Natural killer cell (primary cell): ENCODE data around the gene TTC9C. TPM values are rescaled to one million over a fixed set of nuclear protein-coding genes. Genes with fewer than 3 reads are reported as not detected.

Experiments used
- ATAC-seq, 3 donors: fragments of 150-1000 bp in 2 of 3; fragments of 200-7000 bp in 1 of 3; cut with Tn5 transposase; 1 replicate in 1 of 3; 2 replicates in 2 of 3; pipeline ENCODE4 v1.10.0; 2021; ENCODE audit warnings: mild to moderate bottlenecking in 2 of 3, moderate library complexity in 2 of 3
- DNase-seq, 2 donors: peaks; one replicate each; pipeline versions ENCODE4 v3.0.0 to v3.0.0-alpha.2; 2013 to 2021; ENCODE audit warnings: mixed read lengths in 1 of 2
- H3K27ac ChIP-seq: one replicate; pipeline ENCODE4 v1.5.1; 2013; ENCODE audit warnings: mild to moderate bottlenecking, low read length
- H3K27me3 ChIP-seq: one replicate; pipeline ENCODE4 v1.6.1; 2013; ENCODE audit warnings: low read length; ENCODE audit not compliant: control insufficient read depth, insufficient read depth
- H3K36me3 ChIP-seq: one replicate; pipeline ENCODE4 v1.6.1; 2013; ENCODE audit warnings: low read length; ENCODE audit not compliant: control insufficient read depth, insufficient read depth
- H3K4me1 ChIP-seq: one replicate; pipeline ENCODE4 v1.6.1; 2013; ENCODE audit warnings: low read length; ENCODE audit not compliant: control insufficient read depth, insufficient read depth
- H3K4me3 ChIP-seq: one replicate; pipeline ENCODE4 v1.5.1; 2013; ENCODE audit warnings: low read length
- H3K9me3 ChIP-seq: one replicate; pipeline ENCODE4 v1.6.1; 2013; ENCODE audit warnings: low read length; ENCODE audit not compliant: control insufficient read depth, insufficient read depth
- H3K27ac Mint-ChIP-seq, 2 donors: one replicate each; pipeline ENCODE4 v1.8.0; 2022; ENCODE audit warnings: mild to moderate bottlenecking in 2 of 2, mixed read lengths in 2 of 2, moderate library complexity in 1 of 2
- H3K27me3 Mint-ChIP-seq, 2 donors: one replicate each; pipeline ENCODE4 v1.8.0; 2022; ENCODE audit warnings: low read depth in 2 of 2, mixed read lengths in 2 of 2
- H3K36me3 Mint-ChIP-seq: one replicate; pipeline ENCODE4 v1.8.0; 2022; ENCODE audit warnings: mixed read lengths
- H3K4me1 Mint-ChIP-seq, 2 donors: one replicate each; pipeline ENCODE4 v1.8.0; 2022; ENCODE audit warnings: mixed read lengths in 2 of 2
- H3K4me3 Mint-ChIP-seq: one replicate; pipeline ENCODE4 v1.8.0; 2022; ENCODE audit warnings: mild to moderate bottlenecking, moderate library complexity, mixed read lengths
- H3K9me3 Mint-ChIP-seq, 2 donors: one replicate each; pipeline ENCODE4 v1.8.0; 2022; ENCODE audit warnings: mixed read lengths in 2 of 2
- WGBS: methylation state at CpG from one replicate; pipeline ENCODE4 v1.1.7; 2013; ENCODE audit warnings: missing lambda C conversion rate; ENCODE audit not compliant: insufficient coverage; 5-methylcytosine and 5-hydroxymethylcytosine counted together
- intact Hi-C: fragments of 100-400 bp; cut with micrococcal nuclease; formaldehyde crosslinking; loops from one replicate; pipeline ENCODE4 v1.14.2; 2022
- total RNA-seq, 4 donors: library from RNA; stranded (reverse); fragments of 120-200 nt in 1 of 4; gene quantifications; one replicate each; pipeline versions ENCODE4 v1.2.3 to v1.2.4, GENCODE V29; 2013 to 2022
- TF ChIP-seq, protein P1 (sequence below): fragments of 200-600 bp; IDR thresholded peaks from one replicate; pipeline ENCODE4 v1.8.0; 2022; ENCODE audit warnings: antibody characterized with exemption

The TTC9C gene
- total RNA-seq, 3 donors from 2014 or later (not counting 1 experiment from before 2014, with no cell fraction given) = 18.3 to 27.2 (median 23.2) TPM

- Histone ChIP-seq H3K36me3 (peaks cover 6% of the 10 kb centered on the region), H3K4me1 (peaks cover 19% of the 10 kb centered on the region), H3K9me3 (no peaks in the 10 kb centered on the region), H3K27ac (no peak overlapping the region), H3K27me3 (peaks cover 6% of the 10 kb centered on the region), H3K4me3 (no peak overlapping the region)
- peaks cover 0 to 2% of the 10 kb centered on the region in 2 donors for H3K27me3 Mint-ChIP-seq
- TF ChIP-seq, protein P1, sequence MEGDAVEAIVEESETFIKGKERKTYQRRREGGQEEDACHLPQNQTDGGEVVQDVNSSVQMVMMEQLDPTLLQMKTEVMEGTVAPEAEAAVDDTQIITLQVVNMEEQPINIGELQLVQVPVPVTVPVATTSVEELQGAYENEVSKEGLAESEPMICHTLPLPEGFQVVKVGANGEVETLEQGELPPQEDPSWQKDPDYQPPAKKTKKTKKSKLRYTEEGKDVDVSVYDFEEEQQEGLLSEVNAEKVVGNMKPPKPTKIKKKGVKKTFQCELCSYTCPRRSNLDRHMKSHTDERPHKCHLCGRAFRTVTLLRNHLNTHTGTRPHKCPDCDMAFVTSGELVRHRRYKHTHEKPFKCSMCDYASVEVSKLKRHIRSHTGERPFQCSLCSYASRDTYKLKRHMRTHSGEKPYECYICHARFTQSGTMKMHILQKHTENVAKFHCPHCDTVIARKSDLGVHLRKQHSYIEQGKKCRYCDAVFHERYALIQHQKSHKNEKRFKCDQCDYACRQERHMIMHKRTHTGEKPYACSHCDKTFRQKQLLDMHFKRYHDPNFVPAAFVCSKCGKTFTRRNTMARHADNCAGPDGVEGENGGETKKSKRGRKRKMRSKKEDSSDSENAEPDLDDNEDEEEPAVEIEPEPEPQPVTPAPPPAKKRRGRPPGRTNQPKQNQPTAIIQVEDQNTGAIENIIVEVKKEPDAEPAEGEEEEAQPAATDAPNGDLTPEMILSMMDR = no peak
- no peak for DNase-seq
- no peak overlapping the region for H3K27ac Mint-ChIP-seq
- H3K9me3 Mint-ChIP-seq = no peaks in the 10 kb centered on the region
- no peak overlapping the region for H3K4me3 Mint-ChIP-seq
- ATAC-seq = no peak
- H3K36me3 Mint-ChIP-seq = no peaks in the 10 kb centered on the region
- peaks cover 17 to 21% of the 10 kb centered on the region in 2 donors for H3K4me1 Mint-ChIP-seq
- intact Hi-C loops = no loop called here
- WGBS = 90% methylated on average over 6 of the region's 7 CpGs
Measured at GRCh38 chr11:62682518-62682917, 45.8 kb upstream of the TTC9C start.

DNA sequence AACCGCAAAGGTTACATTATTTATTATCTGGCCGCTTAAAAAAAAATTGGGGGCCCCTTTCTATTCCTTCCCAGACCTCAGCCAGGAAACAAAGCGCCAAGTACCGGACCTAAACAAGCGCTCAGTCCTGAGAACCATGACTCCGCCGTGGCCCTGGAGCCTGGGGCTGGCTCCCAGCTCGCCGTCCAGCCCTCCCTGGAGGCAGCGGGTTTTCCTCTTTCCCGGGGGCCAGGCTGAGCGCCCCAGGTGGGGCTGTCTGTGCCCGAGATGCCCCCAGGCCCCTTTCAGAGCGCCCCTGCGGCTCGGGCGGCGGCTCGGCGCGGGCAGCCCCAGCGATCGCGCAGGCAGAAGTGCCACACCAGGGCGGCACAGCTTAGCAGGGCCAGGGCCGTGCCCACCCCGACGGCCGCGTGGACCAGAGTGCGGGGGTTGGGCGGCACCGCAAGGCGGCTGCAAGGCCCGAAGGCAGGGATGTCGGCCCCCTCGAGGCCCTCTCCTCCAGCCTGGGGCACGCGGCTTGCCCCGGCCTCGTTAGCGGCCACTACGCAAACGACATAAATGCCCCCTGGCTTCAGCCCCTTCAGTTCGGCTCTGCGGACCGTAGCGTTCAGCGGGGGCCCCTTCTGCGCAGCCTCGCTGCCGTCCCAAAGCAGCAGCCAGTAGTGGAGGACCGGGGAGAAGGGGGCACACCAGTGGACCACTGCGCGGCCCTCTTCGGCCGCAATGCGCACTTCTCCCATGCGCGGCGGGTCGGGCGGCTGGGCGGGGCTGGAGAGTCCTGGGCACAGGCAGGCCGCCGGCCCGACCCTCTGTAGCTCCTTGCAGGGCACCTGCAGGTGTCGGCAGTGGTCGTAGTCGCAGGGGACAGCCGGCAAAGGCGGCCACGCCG lies 40.5 kb upstream of the TTC9C start:
- ATAC-seq (no peak), DNase-seq (no peak)
- no peaks in the 10 kb centered on the region for H3K4me1 Mint-ChIP-seq
- H3K27ac ChIP-seq = no peak overlapping the region
- no peaks in the 10 kb centered on the region for H3K4me1 ChIP-seq
- H3K27me3 ChIP-seq = peaks cover 6% of the 10 kb centered on the region
- H3K27me3 Mint-ChIP-seq = peaks cover 0 to 9% of the 10 kb centered on the region in 2 donors
- WGBS = 43% methylated on average over 74 of the region's 74 CpGs
- no peaks in the 10 kb centered on the region for H3K9me3 Mint-ChIP-seq
- H3K4me3 ChIP-seq = no peak overlapping the region
- H3K36me3 ChIP-seq = peaks cover 16% of the 10 kb centered on the region
- TF ChIP-seq, protein P1 = no peak
- no peaks in the 10 kb centered on the region for H3K9me3 ChIP-seq
- H3K27ac Mint-ChIP-seq = no peak overlapping the region
- intact Hi-C loops = no loop called here
- H3K4me3 Mint-ChIP-seq = no peak overlapping the region
- no peaks in the 10 kb centered on the region for H3K36me3 Mint-ChIP-seq

DNA sequence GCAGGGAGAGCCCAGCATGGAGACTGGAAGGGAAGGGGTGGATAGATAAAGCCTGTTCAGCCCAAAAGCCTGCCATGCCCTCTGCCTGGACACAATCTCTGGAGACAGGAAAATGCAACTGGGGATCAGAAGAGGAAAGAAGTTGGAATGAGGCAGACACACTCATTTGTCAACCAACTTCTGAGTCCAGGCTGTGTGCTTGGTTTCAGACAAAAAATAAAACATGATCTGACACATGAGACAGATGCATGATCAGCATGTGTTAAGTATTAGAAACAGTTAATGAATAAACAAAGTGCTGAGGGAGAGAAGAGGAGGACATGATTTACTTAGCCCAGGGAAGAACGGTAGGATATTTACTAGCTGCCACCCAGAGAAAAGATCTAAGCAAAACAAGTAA lies 39.8 kb upstream of the TTC9C start:
- Mint-ChIP-seq H3K36me3 (no peaks in the 10 kb centered on the region), H3K27ac (no peak overlapping the region), H3K9me3 (no peaks in the 10 kb centered on the region), H3K4me3 (no peak overlapping the region), H3K27me3 (peaks cover 0 to 9% of the 10 kb centered on the region in 2 donors), H3K4me1 (no peaks in the 10 kb centered on the region)
- Histone ChIP-seq H3K27ac (no peak overlapping the region), H3K36me3 (peaks cover 21% of the 10 kb centered on the region), H3K27me3 (peaks cover 6% of the 10 kb centered on the region), H3K4me3 (no peak overlapping the region), H3K9me3 (no peaks in the 10 kb centered on the region), H3K4me1 (no peaks in the 10 kb centered on the region)
- TF ChIP-seq, protein P1 = no peak
- ATAC-seq = no peak
- no peak for DNase-seq
- intact Hi-C loops = no loop called here
- 100% methylated on average over 1 of the region's 1 CpG for WGBS
